Activated naive CD4-positive, alpha-beta T cell treated with anti-CD3 and anti-CD28 coated beads, Interleukin-2, amount 50 U/mL, for 16 hours (primary cell): ENCODE measurements around the gene ITGA5.

Experiments used
- DNase-seq: peaks from one replicate; pipeline ENCODE4 v3.0.0-alpha.2; 2020

Gene ITGA5

GRCh38 chr12:54409267-54409666 lies 9.8 kb downstream of the ITGA5 start:
- no peak for DNase-seq

- DNase-seq: no peak
Observed at GRCh38 chr12:54407183-54407905, 11.7 kb downstream of the ITGA5 start.

- no peak for DNase-seq
Observed at GRCh38 chr12:54405573-54405972, 13.5 kb downstream of the ITGA5 start.

- no peak for DNase-seq
Observed at GRCh38 chr12:54405106-54405505, 14.0 kb downstream of the ITGA5 start.

- DNase-seq: peak; percentile 62
Observed at GRCh38 chr12:54404061-54405004, 14.7 kb downstream of the ITGA5 start.

- no peak for DNase-seq
Observed at GRCh38 chr12:54401119-54401518, 17.9 kb downstream of the ITGA5 start.

GRCh38 chr12:54398995-54399793 lies 19.9 kb downstream of the ITGA5 start:
- DNase-seq: peak; percentile 86

GRCh38 chr12:54398218-54398617 lies 20.8 kb downstream of the ITGA5 start:
- DNase-seq: no peak

- DNase-seq: no peak
Observed at GRCh38 chr12:54397157-54397556, 21.9 kb downstream of the ITGA5 start.

- DNase-seq: no peak
Observed at GRCh38 chr12:54395545-54395944, 23.5 kb downstream of the ITGA5 start.

GRCh38 chr12:54394986-54395385 lies 24.1 kb downstream of the ITGA5 start:
- DNase-seq: no peak

GRCh38 chr12:54394281-54394719 lies 24.8 kb downstream of the ITGA5 start:
- DNase-seq: no peak

- no peak for DNase-seq
Observed at GRCh38 chr12:54393743-54394142, 25.3 kb downstream of the ITGA5 start.

GRCh38 chr12:54393207-54393609 lies 25.9 kb downstream of the ITGA5 start:
- DNase-seq: no peak

GRCh38 chr12:54392485-54393206 lies 26.4 kb downstream of the ITGA5 start:
- DNase-seq: no peak

- peak; percentile 72 for DNase-seq
Observed at GRCh38 chr12:54390668-54391551, 28.2 kb downstream of the ITGA5 start.

GRCh38 chr12:54390176-54390667 lies 28.8 kb downstream of the ITGA5 start:
- no peak for DNase-seq

GRCh38 chr12:54389607-54390175 lies 29.4 kb downstream of the ITGA5 start:
- DNase-seq: no peak

GRCh38 chr12:54389134-54389508 lies 29.9 kb downstream of the ITGA5 start:
- no peak for DNase-seq

- DNase-seq: no peak
Observed at GRCh38 chr12:54388237-54389133, 30.6 kb downstream of the ITGA5 start.
